Activated T-cell treated with anti-CD3 and anti-CD28 coated beads, Interleukin-2, amount 50 U/mL, for 72 hours (primary cell): ENCODE data around the gene RASSF7. TPM values are rescaled to one million over a fixed set of nuclear protein-coding genes. Genes with fewer than 3 reads are reported as not detected.

ENCODE experiments used
- ATAC-seq, 2 donors: fragments of 150-1000 bp; cut with Tn5 transposase; replicated peaks in 1 of 2; 2 replicates each; pipeline ENCODE4 v1.10.0; 2021; ENCODE audit warnings: moderate library complexity in 2 of 2, mild to moderate bottlenecking in 1 of 2
- DNase-seq, 2 donors: peaks; one replicate each; pipeline ENCODE4 v3.0.0; 2021 to 2022; ENCODE audit warnings: mixed read lengths in 1 of 2
- H3K27ac Mint-ChIP-seq: one replicate; pipeline ENCODE4 v1.8.0; 2022; ENCODE audit warnings: mild to moderate bottlenecking, moderate library complexity, mixed read lengths
- H3K27me3 Mint-ChIP-seq: one replicate; pipeline ENCODE4 v1.8.0; 2022; ENCODE audit warnings: low read depth, mixed read lengths
- H3K36me3 Mint-ChIP-seq, 2 donors: one replicate each; pipeline ENCODE4 v1.8.0; 2022; ENCODE audit warnings: mixed read lengths in 2 of 2, mild to moderate bottlenecking in 1 of 2; ENCODE audit not compliant: insufficient read depth in 2 of 2
- H3K4me1 Mint-ChIP-seq: one replicate; pipeline ENCODE4 v1.8.0; 2022; ENCODE audit warnings: low read depth, mixed read lengths
- H3K4me3 Mint-ChIP-seq, 2 donors: one replicate each; pipeline ENCODE4 v1.8.0; 2022; ENCODE audit warnings: mild to moderate bottlenecking in 2 of 2, mixed read lengths in 2 of 2, moderate library complexity in 2 of 2
- H3K9me3 Mint-ChIP-seq, 2 donors: one replicate each; pipeline ENCODE4 v1.8.0; 2022; ENCODE audit warnings: mixed read lengths in 2 of 2
- total RNA-seq, 2 donors: library from RNA; stranded (reverse); gene quantifications; one replicate each; pipeline ENCODE4 v1.2.3, GENCODE V29; 2022

Gene RASSF7
- total RNA-seq, 2 donors from 2014 or later, result 13.5 to 14.2 TPM

- peaks cover 0 to 2% of the 10 kb centered on the region in 2 donors for H3K36me3 Mint-ChIP-seq
- ATAC-seq, result no peak
- no peaks in the 10 kb centered on the region for H3K27me3 Mint-ChIP-seq
- H3K4me3 Mint-ChIP-seq, result no peak overlapping the region
- DNase-seq, result no peak
- no peaks in the 10 kb centered on the region for H3K4me1 Mint-ChIP-seq
- no peaks in the 10 kb centered on the region for H3K9me3 Mint-ChIP-seq
- H3K27ac Mint-ChIP-seq, result no peak overlapping the region
Measured at GRCh38 chr11:528815-529727, 31.7 kb upstream of the RASSF7 start.

- DNase-seq (no peak), ATAC-seq (no peak)
- Mint-ChIP-seq H3K4me3 (no peak overlapping the region), H3K27me3 (no peaks in the 10 kb centered on the region), H3K4me1 (no peaks in the 10 kb centered on the region), H3K36me3 (peaks cover 0 to 2% of the 10 kb centered on the region in 2 donors), H3K27ac (no peak overlapping the region), H3K9me3 (no peaks in the 10 kb centered on the region)
Measured at GRCh38 chr11:529728-530411, 30.9 kb upstream of the RASSF7 start.

GRCh38 chr11:530960-531831 is 29.6 kb upstream of the RASSF7 start:
- no peaks in the 10 kb centered on the region for H3K27me3 Mint-ChIP-seq
- H3K4me1 Mint-ChIP-seq, result peaks cover 3% of the 10 kb centered on the region
- no peak overlapping the region for H3K27ac Mint-ChIP-seq
- ATAC-seq, result no peak
- H3K36me3 Mint-ChIP-seq, result peaks cover 0 to 2% of the 10 kb centered on the region in 2 donors
- H3K9me3 Mint-ChIP-seq, result no peaks in the 10 kb centered on the region
- no peak for DNase-seq
- H3K4me3 Mint-ChIP-seq, result no peak overlapping the region

- ATAC-seq (no peak), DNase-seq (no peak)
- Mint-ChIP-seq H3K4me3 (peak overlapping the region in 1 of 2 donors; percentile 24), H3K27me3 (no peaks in the 10 kb centered on the region), H3K36me3 (peaks cover 0 to 2% of the 10 kb centered on the region in 2 donors), H3K27ac (no peak overlapping the region), H3K4me1 (peaks cover 6% of the 10 kb centered on the region), H3K9me3 (no peaks in the 10 kb centered on the region)
Measured at GRCh38 chr11:531919-532526, 28.7 kb upstream of the RASSF7 start.

- Mint-ChIP-seq H3K27ac (no peak overlapping the region), H3K4me1 (peaks cover 6% of the 10 kb centered on the region), H3K27me3 (no peaks in the 10 kb centered on the region), H3K4me3 (no peak overlapping the region), H3K36me3 (peaks cover 0 to 2% of the 10 kb centered on the region in 2 donors), H3K9me3 (no peaks in the 10 kb centered on the region)
- no peak for ATAC-seq
- DNase-seq, result no peak
Measured at GRCh38 chr11:532527-532985, 28.2 kb upstream of the RASSF7 start.

GRCh38 chr11:532986-533585 is 27.7 kb upstream of the RASSF7 start:
- no peaks in the 10 kb centered on the region for H3K9me3 Mint-ChIP-seq
- no peaks in the 10 kb centered on the region for H3K27me3 Mint-ChIP-seq
- no peak overlapping the region for H3K27ac Mint-ChIP-seq
- no peak overlapping the region for H3K4me3 Mint-ChIP-seq
- peaks cover 6% of the 10 kb centered on the region for H3K4me1 Mint-ChIP-seq
- no peak for DNase-seq
- ATAC-seq, result no peak
- peaks cover 0 to 2% of the 10 kb centered on the region in 2 donors for H3K36me3 Mint-ChIP-seq

GRCh38 chr11:533586-534395 is 27.0 kb upstream of the RASSF7 start:
- ATAC-seq, result no peak
- H3K9me3 Mint-ChIP-seq, result no peaks in the 10 kb centered on the region
- peak overlapping the region; percentile 76 to 80 for H3K4me3 Mint-ChIP-seq
- DNase-seq, result no peak
- H3K27ac Mint-ChIP-seq, result no peak overlapping the region
- H3K36me3 Mint-ChIP-seq, result peaks cover 0 to 2% of the 10 kb centered on the region in 2 donors
- H3K27me3 Mint-ChIP-seq, result no peaks in the 10 kb centered on the region
- H3K4me1 Mint-ChIP-seq, result peaks cover 6% of the 10 kb centered on the region

GRCh38 chr11:534396-535209 is 26.2 kb upstream of the RASSF7 start:
- Mint-ChIP-seq H3K4me3 (peak overlapping the region; percentile 76 to 80), H3K27ac (no peak overlapping the region), H3K9me3 (no peaks in the 10 kb centered on the region), H3K4me1 (peaks cover 6% of the 10 kb centered on the region), H3K27me3 (no peaks in the 10 kb centered on the region), H3K36me3 (peaks cover 0 to 2% of the 10 kb centered on the region in 2 donors)
- ATAC-seq (no peak), DNase-seq (peak; percentile 48 to 50)

- Mint-ChIP-seq H3K9me3 (no peaks in the 10 kb centered on the region), H3K27ac (no peak overlapping the region), H3K4me1 (peaks cover 6% of the 10 kb centered on the region), H3K36me3 (peaks cover 0 to 2% of the 10 kb centered on the region in 2 donors), H3K27me3 (no peaks in the 10 kb centered on the region), H3K4me3 (no peak overlapping the region)
- ATAC-seq, result peak in 1 of 2 donors; percentile 39
- peak in 1 of 2 donors; percentile 47 for DNase-seq
Measured at GRCh38 chr11:535210-535518, 25.6 kb upstream of the RASSF7 start.

GRCh38 chr11:535519-536454 is 25.0 kb upstream of the RASSF7 start, which contains the start of gene HRAS:
HRAS (minus strand) TSS chr11:535576.
- peak; percentile 88 to 89 for ATAC-seq
- Mint-ChIP-seq H3K27me3 (no peaks in the 10 kb centered on the region), H3K36me3 (peaks cover 0 to 2% of the 10 kb centered on the region in 2 donors), H3K4me1 (peaks cover 6% of the 10 kb centered on the region), H3K4me3 (peak within 1 kb of the TSS; percentile 94 to 95), H3K27ac (peak within 1 kb of the TSS; percentile 82), H3K9me3 (no peaks in the 10 kb centered on the region)
- DNase-seq, result peak; percentile 97 to 99
